Measurements from ENCODE around the gene CLEC16A.

The CLEC16A gene

GRCh38 chr16:11169641-11170040 is 225.3 kb downstream of the CLEC16A start:
- Histone ChIP-seq H3K27me3 (ENCODE audit: control insufficient read depth, insufficient read depth, low read length) (no peaks in the 10 kb centered on the region), H3K9me3 (ENCODE audit: control insufficient read depth, low read length) (no peaks in the 10 kb centered on the region), H3K4me3 (ENCODE audit: low read length) (no peak overlapping the region), H3K9ac (ENCODE audit: low read length) (no peak overlapping the region), H3K4me1 (ENCODE audit: control insufficient read depth, insufficient read depth, low read length) (peaks cover 8% of the 10 kb centered on the region), H3K36me3 (ENCODE audit: control insufficient read depth, insufficient read depth, low read length) (no peaks in the 10 kb centered on the region)

DNA sequence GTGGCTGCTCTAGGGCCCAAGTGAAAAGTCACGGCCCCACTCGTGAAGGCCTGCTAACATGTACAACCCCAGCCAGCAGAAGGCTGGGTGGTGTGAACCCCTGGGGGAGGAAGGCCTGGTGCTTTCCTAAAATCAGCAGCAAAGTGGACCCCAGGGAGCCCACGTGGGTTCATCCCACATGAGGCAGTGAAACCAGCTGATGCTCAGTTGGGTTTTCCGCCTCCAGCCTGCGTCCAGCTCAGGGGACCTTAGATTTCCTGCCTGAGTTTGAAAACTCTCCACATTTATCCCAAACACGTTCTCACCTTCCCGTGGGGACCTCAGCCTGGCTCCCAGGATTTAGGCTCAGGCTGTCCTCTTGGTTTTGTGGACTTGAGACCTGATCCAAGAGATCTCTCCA is 225.8 kb downstream of the CLEC16A start:
- no peak overlapping the region for H3K9ac ChIP-seq (ENCODE audit: low read length)
- H3K4me3 ChIP-seq (ENCODE audit: low read length) = no peak overlapping the region
- H3K9me3 ChIP-seq (ENCODE audit: control insufficient read depth, low read length) = no peaks in the 10 kb centered on the region
- H3K36me3 ChIP-seq (ENCODE audit: control insufficient read depth, insufficient read depth, low read length) = no peaks in the 10 kb centered on the region
- peaks cover 3% of the 10 kb centered on the region for H3K4me1 ChIP-seq (ENCODE audit: control insufficient read depth, insufficient read depth, low read length)
- H3K27me3 ChIP-seq (ENCODE audit: control insufficient read depth, insufficient read depth, low read length) = no peaks in the 10 kb centered on the region

DNA sequence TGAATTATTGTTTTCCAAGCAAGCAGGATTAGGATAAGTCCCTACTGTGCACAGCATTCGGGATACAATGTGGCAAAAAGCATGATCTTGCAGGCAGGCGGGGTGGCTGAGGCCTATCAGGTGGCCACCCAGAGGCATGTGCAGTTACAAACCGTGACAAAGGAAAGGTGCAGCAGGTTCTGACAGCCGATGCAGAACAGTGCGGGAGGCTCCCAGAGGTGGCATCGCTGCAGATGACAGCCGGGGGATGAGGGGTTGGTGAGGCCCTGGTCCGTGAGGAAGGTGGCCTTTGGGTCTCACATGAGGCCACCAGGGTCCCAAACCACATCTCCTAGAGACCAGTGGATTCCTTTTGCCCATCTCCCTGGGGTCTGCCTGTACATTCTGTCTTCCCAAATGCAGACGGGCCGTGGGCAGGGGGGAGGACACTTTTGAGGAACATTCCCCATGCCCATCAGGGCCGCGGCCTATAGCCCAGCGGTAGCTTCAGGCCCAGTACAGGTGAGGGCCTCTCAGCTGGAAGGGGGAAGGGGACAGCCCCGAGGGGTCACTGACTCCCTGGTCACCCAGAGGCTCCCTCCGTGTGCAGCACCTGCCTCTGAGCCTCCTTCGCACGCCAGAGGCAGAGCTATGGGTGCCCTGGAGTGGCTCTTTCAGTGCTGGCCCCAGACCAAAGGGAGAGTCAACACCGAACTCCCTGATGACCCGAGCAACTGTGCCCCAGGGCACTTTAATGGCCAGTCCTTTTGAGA is 226.5 kb downstream of the CLEC16A start:
- H3K4me3 ChIP-seq (ENCODE audit: low read length) = no peak overlapping the region
- H3K36me3 ChIP-seq (ENCODE audit: control insufficient read depth, insufficient read depth, low read length) = no peaks in the 10 kb centered on the region
- H3K27me3 ChIP-seq (ENCODE audit: control insufficient read depth, insufficient read depth, low read length) = no peaks in the 10 kb centered on the region
- no peaks in the 10 kb centered on the region for H3K4me1 ChIP-seq (ENCODE audit: control insufficient read depth, insufficient read depth, low read length)
- no peak overlapping the region for H3K9ac ChIP-seq (ENCODE audit: low read length)
- no peaks in the 10 kb centered on the region for H3K9me3 ChIP-seq (ENCODE audit: control insufficient read depth, low read length)

- no peak overlapping the region for H3K9ac ChIP-seq (ENCODE audit: low read length)
- H3K9me3 ChIP-seq (ENCODE audit: control insufficient read depth, low read length) = no peaks in the 10 kb centered on the region
- H3K4me1 ChIP-seq (ENCODE audit: control insufficient read depth, insufficient read depth, low read length) = no peaks in the 10 kb centered on the region
- no peak overlapping the region for H3K4me3 ChIP-seq (ENCODE audit: low read length)
- H3K36me3 ChIP-seq (ENCODE audit: control insufficient read depth, insufficient read depth, low read length) = no peaks in the 10 kb centered on the region
- no peaks in the 10 kb centered on the region for H3K27me3 ChIP-seq (ENCODE audit: control insufficient read depth, insufficient read depth, low read length)
These were observed 227.0 kb downstream of the CLEC16A start for GRCh38 chr16:11171448-11171709.

DNA sequence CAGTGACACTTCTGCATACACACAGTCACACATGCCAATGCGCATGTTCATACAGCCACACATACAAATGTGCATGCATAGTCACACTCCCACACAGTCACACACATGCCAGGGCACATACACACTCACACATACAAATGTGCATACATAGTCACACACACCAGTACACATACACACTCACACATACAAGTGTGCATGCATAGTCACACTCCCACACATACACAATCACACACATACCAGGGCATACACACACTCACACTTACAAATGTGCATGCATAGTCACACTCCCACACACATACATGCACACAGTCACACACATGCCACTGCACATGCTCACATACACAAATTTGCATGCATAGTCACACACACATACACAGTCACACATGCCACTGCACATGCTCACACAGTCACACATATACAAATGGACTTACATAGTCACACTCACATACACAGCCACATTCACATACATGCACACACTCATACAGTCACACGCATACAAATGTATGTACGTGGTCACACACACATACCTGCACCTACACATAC is 227.5 kb downstream of the CLEC16A start:
- Histone ChIP-seq H3K4me3 (ENCODE audit: low read length) (no peak overlapping the region), H3K9ac (ENCODE audit: low read length) (no peak overlapping the region), H3K36me3 (ENCODE audit: control insufficient read depth, insufficient read depth, low read length) (no peaks in the 10 kb centered on the region), H3K4me1 (ENCODE audit: control insufficient read depth, insufficient read depth, low read length) (no peaks in the 10 kb centered on the region), H3K9me3 (ENCODE audit: control insufficient read depth, low read length) (no peaks in the 10 kb centered on the region), H3K27me3 (ENCODE audit: control insufficient read depth, insufficient read depth, low read length) (no peaks in the 10 kb centered on the region)

DNA sequence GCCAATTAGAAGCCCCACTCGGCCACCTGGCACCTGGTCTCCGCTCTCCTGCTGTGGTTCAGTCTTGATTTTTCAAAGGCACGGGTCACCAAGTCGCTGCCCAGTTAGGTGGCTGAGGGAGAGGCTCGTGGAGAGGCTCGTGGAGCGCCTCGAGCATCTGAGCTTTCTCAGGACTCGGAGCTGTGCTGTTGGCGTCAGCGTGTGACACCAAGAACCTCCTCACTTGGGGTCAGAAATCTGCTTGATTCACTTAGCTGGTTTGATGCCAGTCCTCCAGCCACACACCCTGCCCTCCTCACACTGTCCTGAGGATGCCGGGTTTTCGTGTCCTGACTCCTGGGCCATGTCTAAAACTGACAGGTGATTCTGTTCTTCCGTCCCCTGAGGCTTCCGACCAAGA is 229.1 kb downstream of the CLEC16A start:
- no peaks in the 10 kb centered on the region for H3K4me1 ChIP-seq (ENCODE audit: control insufficient read depth, insufficient read depth, low read length)
- no peak overlapping the region for H3K4me3 ChIP-seq (ENCODE audit: low read length)
- no peaks in the 10 kb centered on the region for H3K9me3 ChIP-seq (ENCODE audit: control insufficient read depth, low read length)
- H3K27me3 ChIP-seq (ENCODE audit: control insufficient read depth, insufficient read depth, low read length) = no peaks in the 10 kb centered on the region
- H3K9ac ChIP-seq (ENCODE audit: low read length) = no peak overlapping the region
- H3K36me3 ChIP-seq (ENCODE audit: control insufficient read depth, insufficient read depth, low read length) = no peaks in the 10 kb centered on the region

DNA sequence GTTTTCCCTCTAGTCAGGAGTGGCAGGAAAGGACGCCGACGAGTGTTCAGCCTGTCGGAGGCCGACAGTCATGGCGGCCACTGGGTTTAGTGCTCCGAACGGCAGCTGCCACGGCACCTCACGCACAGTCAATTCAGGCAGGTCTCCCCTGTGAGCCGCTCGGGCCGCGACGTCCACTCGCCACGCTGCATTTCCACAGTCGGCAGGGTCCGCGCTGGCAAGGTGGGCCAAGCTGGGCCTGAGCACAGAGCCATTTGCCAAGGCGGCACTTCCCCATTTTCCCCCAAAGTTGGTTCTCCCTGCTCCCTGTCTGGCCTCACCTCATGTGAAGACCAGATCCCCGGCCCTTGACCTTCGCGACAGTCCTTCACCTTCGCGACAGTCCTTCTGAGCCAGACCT is 229.8 kb downstream of the CLEC16A start:
- H3K9me3 ChIP-seq (ENCODE audit: control insufficient read depth, low read length) = no peaks in the 10 kb centered on the region
- H3K4me3 ChIP-seq (ENCODE audit: low read length) = no peak overlapping the region
- H3K4me1 ChIP-seq (ENCODE audit: control insufficient read depth, insufficient read depth, low read length) = no peaks in the 10 kb centered on the region
- no peak overlapping the region for H3K9ac ChIP-seq (ENCODE audit: low read length)
- H3K36me3 ChIP-seq (ENCODE audit: control insufficient read depth, insufficient read depth, low read length) = no peaks in the 10 kb centered on the region
- no peaks in the 10 kb centered on the region for H3K27me3 ChIP-seq (ENCODE audit: control insufficient read depth, insufficient read depth, low read length)

DNA sequence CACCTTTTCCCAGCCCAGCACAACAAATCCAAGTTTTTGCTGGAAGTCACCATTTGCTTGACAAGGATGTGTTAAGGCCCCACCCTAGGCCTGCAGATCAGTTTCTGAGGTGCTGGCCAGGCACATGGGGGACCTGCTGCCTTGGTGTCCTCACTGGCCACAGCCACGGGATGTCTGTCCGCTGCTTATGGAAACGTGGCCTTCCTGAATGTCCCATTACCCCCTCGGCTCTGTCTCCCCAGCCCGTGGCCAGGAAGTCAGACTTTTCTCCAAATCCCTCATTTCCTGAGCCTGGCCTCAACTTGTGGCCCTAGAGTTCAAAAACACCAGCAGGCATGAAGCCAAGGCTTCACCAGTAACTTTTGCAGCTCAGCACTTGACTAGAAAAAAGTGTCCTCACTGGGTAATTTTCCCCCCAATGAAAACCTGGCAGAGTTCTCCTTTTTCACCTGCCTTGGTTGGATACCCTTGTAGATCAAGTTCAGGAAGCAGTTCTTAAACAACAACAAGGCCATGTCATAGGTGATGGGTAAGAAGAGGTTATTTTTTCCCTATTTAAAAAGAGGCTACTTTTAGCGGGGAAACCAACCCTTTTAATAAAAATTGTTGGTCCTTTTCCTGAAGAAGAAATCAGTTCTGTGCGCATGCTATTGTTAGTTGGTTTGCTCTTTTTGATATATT is 230.9 kb downstream of the CLEC16A start:
- Histone ChIP-seq H3K27me3 (ENCODE audit: control insufficient read depth, insufficient read depth, low read length) (no peaks in the 10 kb centered on the region), H3K36me3 (ENCODE audit: control insufficient read depth, insufficient read depth, low read length) (peaks cover 6% of the 10 kb centered on the region), H3K9ac (ENCODE audit: low read length) (no peak overlapping the region), H3K9me3 (ENCODE audit: control insufficient read depth, low read length) (no peaks in the 10 kb centered on the region), H3K4me1 (ENCODE audit: control insufficient read depth, insufficient read depth, low read length) (no peaks in the 10 kb centered on the region), H3K4me3 (ENCODE audit: low read length) (no peak overlapping the region)

DNA sequence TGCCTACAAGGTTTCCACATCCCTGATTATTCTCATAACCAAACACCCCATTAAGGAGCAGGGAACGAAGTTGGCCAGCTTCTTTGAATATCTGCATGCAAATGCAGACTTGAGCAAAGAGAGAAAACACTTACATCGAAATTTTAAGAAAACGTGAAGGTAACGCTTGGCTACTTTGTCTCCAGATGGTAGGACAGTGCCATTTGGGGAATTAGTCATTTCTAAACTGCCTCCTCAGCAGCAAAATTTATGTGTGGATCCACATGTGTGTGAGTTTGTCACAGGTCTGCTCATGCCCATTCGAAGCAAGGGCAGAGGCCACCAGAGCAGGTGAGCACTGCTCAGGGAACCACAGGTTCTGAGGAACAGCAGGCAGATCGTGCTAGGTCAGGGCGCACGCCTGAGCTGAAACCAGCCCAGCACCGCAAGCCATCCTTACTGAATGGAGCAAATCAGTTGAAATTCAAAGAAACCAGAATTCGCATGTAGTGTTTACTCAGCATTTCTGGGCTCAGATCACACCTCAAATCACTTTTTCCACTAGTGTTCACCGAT is 231.5 kb downstream of the CLEC16A start:
- no peaks in the 10 kb centered on the region for H3K4me1 ChIP-seq (ENCODE audit: control insufficient read depth, insufficient read depth, low read length)
- peaks cover 6% of the 10 kb centered on the region for H3K36me3 ChIP-seq (ENCODE audit: control insufficient read depth, insufficient read depth, low read length)
- no peak overlapping the region for H3K4me3 ChIP-seq (ENCODE audit: low read length)
- H3K9ac ChIP-seq (ENCODE audit: low read length) = no peak overlapping the region
- H3K9me3 ChIP-seq (ENCODE audit: control insufficient read depth, low read length) = no peaks in the 10 kb centered on the region
- no peaks in the 10 kb centered on the region for H3K27me3 ChIP-seq (ENCODE audit: control insufficient read depth, insufficient read depth, low read length)

DNA sequence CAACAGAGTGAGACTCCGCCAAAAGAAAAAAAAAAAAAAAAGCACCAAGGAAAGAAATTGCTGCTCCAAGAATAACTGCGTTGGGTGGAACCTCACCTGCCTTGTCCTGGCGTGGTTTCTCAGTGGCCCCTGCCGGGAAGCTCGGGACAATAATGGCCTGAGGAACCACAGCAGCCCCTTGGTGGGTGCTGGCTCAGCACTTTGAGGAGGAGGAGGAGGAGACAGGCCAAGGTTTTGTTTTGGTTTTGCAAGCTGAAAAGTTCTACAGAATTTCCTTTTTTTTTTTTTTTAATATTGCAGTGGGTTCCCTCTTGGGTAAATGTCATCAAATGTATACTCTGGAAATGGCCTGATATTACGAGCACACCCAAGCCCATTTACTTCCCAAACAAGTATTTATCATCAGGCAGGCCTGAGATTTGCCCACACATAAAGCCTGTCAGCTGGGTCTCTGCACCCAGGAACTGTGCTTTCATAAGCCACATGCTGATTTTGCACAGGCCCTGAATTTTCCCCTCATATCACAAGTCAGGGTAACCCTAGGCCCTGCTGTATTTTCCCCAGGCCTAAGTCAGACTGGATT is 233.3 kb downstream of the CLEC16A start:
- H3K36me3 ChIP-seq (ENCODE audit: control insufficient read depth, insufficient read depth, low read length) = peaks cover 6% of the 10 kb centered on the region
- H3K9ac ChIP-seq (ENCODE audit: low read length) = no peak overlapping the region
- H3K4me3 ChIP-seq (ENCODE audit: low read length) = no peak overlapping the region
- H3K27me3 ChIP-seq (ENCODE audit: control insufficient read depth, insufficient read depth, low read length) = no peaks in the 10 kb centered on the region
- no peaks in the 10 kb centered on the region for H3K9me3 ChIP-seq (ENCODE audit: control insufficient read depth, low read length)
- H3K4me1 ChIP-seq (ENCODE audit: control insufficient read depth, insufficient read depth, low read length) = no peaks in the 10 kb centered on the region

- peaks cover 6% of the 10 kb centered on the region for H3K36me3 ChIP-seq (ENCODE audit: control insufficient read depth, insufficient read depth, low read length)
These were observed 234.1 kb downstream of the CLEC16A start for GRCh38 chr16:11178424-11178823.

DNA sequence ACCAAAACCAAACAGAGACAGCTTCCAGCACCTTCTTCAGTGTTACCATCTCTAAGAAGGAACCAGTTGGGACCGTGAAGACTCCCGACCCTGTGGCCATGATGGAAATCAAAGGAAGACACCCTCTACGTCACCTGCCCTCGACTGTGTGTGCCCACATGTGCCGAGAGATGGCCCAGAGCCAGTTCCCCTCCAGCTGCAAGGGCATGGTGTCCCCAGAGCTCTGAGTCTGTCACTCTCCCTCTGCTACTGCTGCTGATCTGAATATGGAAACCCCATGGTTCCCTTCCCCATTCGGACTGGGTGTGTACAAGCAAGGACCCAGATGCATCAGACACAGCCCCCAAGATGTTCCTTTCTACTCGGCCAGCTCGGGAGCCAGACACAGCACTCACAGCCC is 235.2 kb downstream of the CLEC16A start:
- Histone ChIP-seq H3K9ac (ENCODE audit: low read length) (no peak overlapping the region), H3K4me3 (ENCODE audit: low read length) (no peak overlapping the region), H3K27me3 (ENCODE audit: control insufficient read depth, insufficient read depth, low read length) (no peaks in the 10 kb centered on the region), H3K4me1 (ENCODE audit: control insufficient read depth, insufficient read depth, low read length) (no peaks in the 10 kb centered on the region), H3K9me3 (ENCODE audit: control insufficient read depth, low read length) (no peaks in the 10 kb centered on the region), H3K36me3 (ENCODE audit: control insufficient read depth, insufficient read depth, low read length) (peaks cover 6% of the 10 kb centered on the region)

More at GRCh38 chr16:11178424-11178823, 234.1 kb downstream of the CLEC16A start:
- no peak overlapping the region for H3K4me3 ChIP-seq (ENCODE audit: low read length)
- H3K4me1 ChIP-seq (ENCODE audit: control insufficient read depth, insufficient read depth, low read length) = no peaks in the 10 kb centered on the region
- H3K9me3 ChIP-seq (ENCODE audit: control insufficient read depth, low read length) = no peaks in the 10 kb centered on the region
- no peak overlapping the region for H3K9ac ChIP-seq (ENCODE audit: low read length)
- H3K27me3 ChIP-seq (ENCODE audit: control insufficient read depth, insufficient read depth, low read length) = no peaks in the 10 kb centered on the region

Data from mucosa of stomach (tissue), 1 donor.